Limb (tissue), 2 donors: ENCODE data around the gene OR1D5.
A peak's percentile ranks its signal among the peaks of the same experiment; 100 is the strongest.
"Not testable (repeated sequence)": the region's sequence is repeated elsewhere in the genome, so short reads cannot be mapped to it uniquely, and the experiment has no call there.

ENCODE experiments used
- DNase-seq, 2 donors: peaks; one replicate each; pipeline ENCODE4 v3.0.0-alpha.2; 2016; ENCODE audit errors: extremely low spot score in 2 of 2

The OR1D5 gene, protein sequence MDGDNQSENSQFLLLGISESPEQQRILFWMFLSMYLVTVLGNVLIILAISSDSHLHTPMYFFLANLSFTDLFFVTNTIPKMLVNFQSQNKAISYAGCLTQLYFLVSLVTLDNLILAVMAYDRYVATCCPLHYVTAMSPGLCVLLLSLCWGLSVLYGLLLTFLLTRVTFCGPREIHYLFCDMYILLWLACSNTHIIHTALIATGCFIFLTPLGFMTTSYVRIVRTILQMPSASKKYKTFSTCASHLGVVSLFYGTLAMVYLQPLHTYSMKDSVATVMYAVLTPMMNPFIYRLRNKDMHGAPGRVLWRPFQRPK

GRCh38 chr17:3063507-3063906 is at the start of gene OR1D5:
Gene OR1D5, minus strand, starts transcription at chr17:3063607. Its CDS starts 0 bp downstream, at chr17:3063607.
- not testable (repeated sequence) for DNase-seq

GRCh38 chr17:3104322-3104721 is 40.9 kb upstream of the OR1D5 start, which contains the start of gene OR1D2:
Gene OR1D2, minus strand, starts transcription at chr17:3104422. Its CDS starts 11,426 bp downstream, at chr17:3092996.
- DNase-seq = no peak

DNA sequence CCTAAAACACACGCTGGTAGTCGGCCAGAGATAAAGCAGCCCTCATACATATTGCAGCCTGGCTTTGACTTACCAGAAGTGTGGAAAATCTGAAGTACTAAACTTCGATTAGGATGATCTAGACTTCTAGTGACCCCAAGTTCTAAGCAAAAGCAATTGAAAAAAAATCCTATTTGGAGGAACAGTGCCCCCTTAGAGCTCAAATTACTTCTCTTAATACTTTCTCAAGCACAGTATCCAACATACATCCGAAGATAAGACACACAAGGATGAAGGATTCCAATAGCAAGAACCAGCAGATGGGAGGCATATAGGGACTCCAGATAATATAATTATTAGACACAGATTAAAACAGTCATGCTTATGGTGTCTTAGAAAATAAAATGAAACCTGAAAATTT is 10.4 kb upstream of the OR1D5 start:
- not testable (repeated sequence) for DNase-seq

DNA sequence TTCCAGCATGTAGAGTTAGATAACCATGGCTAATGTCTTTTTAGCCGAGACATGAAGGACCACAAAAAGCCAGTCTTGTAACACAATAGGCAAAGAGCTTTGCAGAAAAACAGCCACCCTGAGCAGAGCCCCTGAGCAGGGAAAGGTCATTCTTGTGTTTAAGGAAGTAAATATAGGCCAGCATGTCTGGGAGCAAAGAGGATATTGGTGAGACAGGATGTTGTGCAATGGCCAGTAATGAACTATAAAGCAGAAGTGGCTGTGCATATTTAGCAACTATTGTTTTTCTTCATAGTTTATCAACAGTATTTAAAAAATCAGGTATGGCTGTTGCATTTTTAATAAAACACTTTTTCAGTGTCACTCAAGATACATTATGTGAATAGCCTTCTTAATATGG is 1.8 kb upstream of the OR1D5 start:
- DNase-seq = not testable (repeated sequence)

- not testable (repeated sequence) for DNase-seq
These were observed 506 bp downstream of the OR1D5 start for GRCh38 chr17:3062824-3063377.

GRCh38 chr17:3054868-3055267 is 8.5 kb downstream of the OR1D5 start:
- DNase-seq = not testable (repeated sequence)

GRCh38 chr17:3049705-3050295 is 13.6 kb downstream of the OR1D5 start:
- no peak for DNase-seq

DNA sequence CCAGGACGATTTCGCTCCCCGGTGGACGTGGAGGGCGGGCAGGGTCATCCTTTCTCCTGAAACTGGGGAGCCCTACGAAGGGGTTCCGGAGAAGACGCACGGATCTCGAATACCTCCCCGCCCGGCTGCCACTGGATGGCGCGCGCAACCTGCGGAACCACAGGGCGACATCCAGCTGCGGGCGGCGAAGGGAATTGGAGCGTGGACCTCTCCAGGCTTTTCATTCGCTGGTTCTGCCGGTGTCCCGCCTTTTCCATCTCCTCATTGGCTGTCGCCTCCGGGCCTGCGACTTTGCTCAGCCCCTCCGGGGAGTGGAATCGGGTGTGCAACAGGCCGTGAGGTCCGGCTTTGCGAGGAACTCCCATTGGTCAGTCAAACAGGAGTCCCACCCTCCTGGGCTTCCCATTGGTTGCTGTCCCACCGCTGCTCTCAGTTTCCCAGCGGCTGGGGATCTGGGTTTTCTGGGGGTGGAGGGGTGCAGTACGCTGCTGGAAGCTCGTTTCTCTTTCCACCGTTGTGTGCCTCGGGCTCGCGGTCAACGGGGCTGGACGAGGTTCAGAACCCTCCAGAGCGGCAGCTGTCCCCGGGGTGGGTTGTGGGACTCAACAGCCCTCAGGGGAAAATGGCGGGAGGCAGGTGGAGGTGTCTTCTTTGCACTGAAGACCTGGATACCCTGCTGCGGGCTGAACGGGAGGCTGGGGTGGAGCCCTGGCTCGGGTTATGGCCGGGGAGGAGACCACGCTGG is 14.5 kb downstream of the OR1D5 start:
- DNase-seq = peak; percentile 97 to 99

DNA sequence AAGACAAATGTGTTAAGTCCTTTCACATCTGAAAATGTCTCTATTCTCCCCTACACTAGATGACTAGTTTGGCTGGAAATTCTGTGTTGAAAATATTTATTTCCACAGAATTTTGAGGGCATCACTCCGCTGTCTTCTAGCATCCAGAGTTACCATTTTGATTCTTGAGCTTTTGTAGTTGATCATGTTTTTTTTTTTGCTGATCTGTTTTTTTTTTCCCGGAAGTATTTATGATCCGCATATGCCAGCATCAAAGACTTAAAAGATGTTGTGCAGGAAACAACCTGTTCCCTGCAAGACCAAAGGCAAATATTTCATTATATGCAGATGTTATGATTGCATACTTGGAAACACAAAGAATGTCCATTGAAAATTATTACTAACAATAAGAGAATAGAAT is 16.7 kb downstream of the OR1D5 start:
- no peak for DNase-seq

- no peak for DNase-seq
These were observed 19.6 kb downstream of the OR1D5 start for GRCh38 chr17:3043737-3044365.

DNA sequence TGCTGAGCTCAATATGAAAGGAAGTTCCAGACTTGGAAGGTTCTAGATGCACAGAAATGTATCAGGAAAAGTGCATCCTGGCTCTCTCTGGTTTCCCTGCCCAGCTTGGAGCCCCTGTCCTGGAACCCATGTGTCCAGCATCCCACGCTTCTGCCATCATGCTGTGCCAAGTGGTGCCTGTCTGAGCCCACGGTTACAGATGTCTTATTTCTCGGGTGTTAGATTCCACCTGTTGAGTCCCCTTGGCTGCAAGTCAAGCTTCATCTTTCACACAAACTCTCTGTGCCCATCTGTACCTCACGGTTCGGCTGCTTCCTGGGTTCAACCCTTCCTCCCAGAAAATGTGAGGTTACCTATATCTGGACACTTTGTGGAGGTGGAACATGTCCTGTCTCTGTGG is 22.5 kb downstream of the OR1D5 start:
- DNase-seq = no peak

DNA sequence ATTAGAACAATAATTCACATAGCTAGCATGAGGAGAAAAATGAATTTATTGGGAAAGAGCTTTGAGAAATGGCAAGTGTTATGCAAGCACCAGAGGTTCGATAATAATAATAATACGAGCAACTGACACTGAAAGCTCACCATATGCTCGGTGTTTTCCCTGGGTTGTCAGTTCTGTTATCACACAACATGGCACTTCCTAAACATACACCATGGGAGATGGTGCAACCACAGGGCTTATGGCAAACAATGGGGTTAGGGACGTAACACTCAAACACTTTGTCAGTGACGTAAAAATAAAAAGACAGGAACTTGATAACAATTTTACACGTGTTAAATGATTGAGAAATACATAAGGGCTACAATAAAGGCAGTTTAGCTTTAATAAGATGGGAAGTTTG is 23.7 kb downstream of the OR1D5 start:
- DNase-seq = no peak

DNA sequence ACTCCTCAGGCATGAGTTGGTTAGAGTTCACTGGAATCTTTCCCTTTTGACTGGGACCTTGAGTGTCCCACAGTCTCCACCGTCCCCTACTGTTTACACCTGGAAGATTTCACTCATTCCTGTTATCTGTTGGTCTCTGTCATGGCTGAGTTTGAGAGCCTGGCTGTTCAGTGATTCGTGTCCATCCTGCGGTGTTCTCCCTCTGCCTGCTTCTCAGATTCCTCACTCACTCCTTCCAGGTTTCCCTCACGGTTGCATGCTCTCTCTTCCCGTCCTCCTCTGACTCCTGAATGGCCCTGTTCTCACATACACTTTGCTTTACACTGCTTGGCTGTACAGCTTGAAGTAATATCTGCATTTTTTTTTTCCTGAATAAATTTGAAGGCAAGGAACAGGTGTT is 24.5 kb downstream of the OR1D5 start:
- peak in 1 of 2 donors; percentile 14 for DNase-seq

- DNase-seq = peak in 1 of 2 donors; percentile 16
These were observed 26.1 kb downstream of the OR1D5 start for GRCh38 chr17:3037259-3037658.

GRCh38 chr17:3036800-3037199 is 26.6 kb downstream of the OR1D5 start:
- no peak for DNase-seq

GRCh38 chr17:3035968-3036280 is 27.5 kb downstream of the OR1D5 start:
- DNase-seq = no peak

DNA sequence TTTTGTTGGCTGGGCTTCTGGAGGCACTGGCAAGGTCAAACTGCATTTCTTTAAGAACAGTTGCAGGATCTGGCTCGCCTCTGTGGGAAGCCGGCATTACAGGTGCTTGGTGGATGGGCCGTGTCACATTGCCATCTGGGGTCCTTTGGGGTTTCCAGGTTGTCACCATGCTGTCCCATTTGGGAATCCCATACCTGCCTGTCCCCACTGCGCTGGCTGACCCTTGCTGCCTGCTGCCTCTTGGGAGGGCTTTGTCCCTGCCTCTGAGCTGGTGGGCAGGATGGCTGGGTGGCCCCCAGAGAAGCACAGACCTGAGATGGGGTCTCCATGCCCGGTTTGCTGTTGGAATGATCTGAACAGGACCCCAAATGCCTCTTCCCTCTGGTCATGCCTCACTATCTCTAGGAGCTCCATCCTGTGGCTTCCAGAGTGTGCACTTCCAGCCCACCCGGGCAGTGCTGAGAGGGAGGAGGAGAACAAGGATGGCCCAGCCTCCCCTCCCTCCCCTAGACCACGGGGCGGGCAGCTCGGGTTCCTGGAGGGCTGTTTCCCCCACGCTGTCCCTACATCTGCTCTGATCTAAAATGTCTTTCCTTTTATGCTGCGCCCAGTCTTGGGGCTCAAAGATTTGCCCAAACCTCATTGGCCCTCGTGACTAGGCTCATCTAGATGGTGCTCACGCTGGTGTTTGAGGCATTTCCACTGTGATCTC is 28.0 kb downstream of the OR1D5 start:
- DNase-seq = no peak

- no peak for DNase-seq
These were observed 28.9 kb downstream of the OR1D5 start for GRCh38 chr17:3034578-3034920.

DNA sequence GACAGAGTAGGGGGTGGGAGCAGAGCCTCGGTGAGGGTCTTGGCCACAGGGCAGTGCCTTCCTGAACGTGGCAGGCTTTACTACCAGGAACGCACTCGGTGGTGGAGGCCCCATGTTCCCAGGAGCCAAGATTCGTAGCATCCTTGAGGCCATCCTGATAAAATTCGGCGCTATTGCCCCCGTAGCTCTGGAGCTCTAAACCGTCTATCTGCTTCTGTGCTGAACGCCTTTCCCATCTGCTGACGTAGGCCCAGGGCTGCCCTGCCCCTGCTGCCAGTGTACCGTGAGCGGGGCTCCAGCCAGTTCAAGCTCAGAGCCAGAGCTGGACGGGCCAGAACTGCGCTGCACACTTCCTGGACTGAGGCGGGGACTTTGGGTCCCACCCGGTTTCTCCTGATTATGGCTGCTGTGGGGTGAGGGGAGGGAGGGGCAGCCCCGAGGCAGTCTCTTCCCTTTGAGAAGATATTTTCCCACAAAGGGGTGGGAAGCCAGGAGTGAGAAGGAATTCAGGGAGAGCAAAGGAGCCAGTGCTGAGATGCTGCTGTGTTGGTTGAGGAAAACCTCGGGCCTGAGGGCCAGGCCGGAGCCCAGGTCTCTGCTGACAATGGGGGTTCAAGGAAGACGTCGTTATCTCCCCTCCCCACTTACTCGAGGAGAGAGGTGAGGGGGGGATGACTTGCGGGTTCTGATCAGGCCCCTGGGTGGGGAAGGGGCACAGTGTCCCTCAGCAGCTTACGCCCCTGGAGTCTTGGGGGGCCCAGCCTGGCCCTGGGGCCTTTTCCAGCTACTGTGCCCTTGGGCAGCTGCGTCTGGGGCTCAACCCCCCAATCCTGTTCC is 29.4 kb downstream of the OR1D5 start:
- DNase-seq = no peak

GRCh38 chr17:3033248-3033640 is 30.2 kb downstream of the OR1D5 start:
- DNase-seq = no peak
